ENCODE data around the gene NCDN. TPM values are rescaled to one million over a fixed set of nuclear protein-coding genes. Genes with fewer than 3 reads are reported as not detected.
A peak's percentile ranks its signal among the peaks of the same experiment; 100 is the strongest.

The NCDN gene
- total and polyA plus RNA-seq, 2 donors (not counting 3 experiments of a cell fraction or from before 2014, with no cell fraction given): 17.3 to 22.0 TPM

DNA sequence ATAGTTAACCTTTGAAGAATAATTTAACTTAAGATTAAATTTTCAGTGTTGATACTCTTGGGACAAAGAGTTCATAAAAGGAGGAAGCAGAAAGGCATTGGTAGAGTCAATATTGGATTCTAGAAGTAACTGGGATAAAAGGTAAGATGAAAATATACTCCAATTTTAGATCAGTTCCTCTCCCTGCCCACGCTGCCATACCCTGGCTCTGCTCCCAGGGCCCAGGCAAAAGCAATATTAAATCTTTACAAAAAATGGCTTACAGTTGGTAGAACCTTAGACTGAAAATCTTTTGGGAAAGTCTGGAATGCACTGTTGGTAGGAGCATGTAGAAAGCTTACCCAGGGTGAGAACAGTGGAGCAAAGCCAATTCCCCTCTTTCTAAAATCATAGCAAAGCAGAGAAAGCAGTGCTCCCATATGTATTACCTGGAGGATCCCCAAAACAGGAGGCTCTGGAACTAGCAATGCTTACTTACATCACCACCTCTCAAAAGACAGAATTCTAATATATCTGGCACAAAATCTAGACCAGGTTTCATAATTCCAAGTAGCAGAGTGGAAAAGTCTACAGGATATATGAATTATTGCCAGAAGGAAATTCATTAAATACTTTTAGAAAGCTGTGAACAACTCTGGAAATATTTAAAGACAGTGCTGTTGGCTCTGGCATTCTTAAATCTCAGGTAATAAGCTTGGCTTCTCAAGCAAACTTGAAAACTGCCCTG, 24.9 kb upstream of the NCDN start:
- Histone ChIP-seq H4K20me1 (replicated peaks; ENCODE audit: control insufficient read depth, extremely low read depth, insufficient read depth, low read length) (peaks cover 3% of the 10 kb centered on the region), H3K79me2 (ENCODE audit: control insufficient read depth, insufficient read depth, low read length) (no peaks in the 10 kb centered on the region)
- POLR2A ChIA-PET: no interaction called here

More for the DNA sequence above, 24.9 kb upstream of the NCDN start:
- TF ChIP-seq JUN (IDR thresholded peaks at IDR 0.05; ENCODE audit: borderline replicate concordance, insufficient read depth, insufficient read length, low read depth) (no peak), EZH2 (IDR thresholded peaks at IDR 0.05; ENCODE audit: borderline replicate concordance, low read depth, low read length, severe bottlenecking) (no peak), GATA2 (IDR thresholded peaks at IDR 0.05; ENCODE audit: insufficient read depth, insufficient read length, low read depth, low read length) (no peak), POLR2A (IDR thresholded peaks at IDR 0.05; ENCODE audit: low read depth, low read length) (no peak), MAX (IDR thresholded peaks at IDR 0.05; ENCODE audit: insufficient read depth, insufficient read length) (no peak), POLR2AphosphoS5 (IDR thresholded peaks at IDR 0.05; ENCODE audit: insufficient read depth, low read depth, low read length) (no peak), MYC (IDR thresholded peaks at IDR 0.05; ENCODE audit: low read depth, low read length) (no peak), CTCF (IDR thresholded peaks at IDR 0.05; ENCODE audit: extremely low read depth in 1 of 2, insufficient read depth in 1 of 2, low read depth in 1 of 2, low read length in 2 of 2) (no peak), FOS (IDR thresholded peaks at IDR 0.05; ENCODE audit: borderline replicate concordance, insufficient read depth, low read length) (no peak)
- dilution Hi-C loops (cut with MboI; ENCODE audit: extremely low pct_ligation_motif_present, low sequenced_read_pairs) (no loop called here), intact Hi-C loops (cut with micrococcal nuclease) (no loop called here)
- Histone ChIP-seq H3K4me2 (ENCODE audit: insufficient read depth, low read length) (no peak overlapping the region), H3K27ac (ENCODE audit: insufficient read depth, low read depth, low read length) (no peak overlapping the region), H3K36me3 (ENCODE audit: control insufficient read depth in 2 of 2, extremely low read depth in 1 of 2, insufficient read depth in 2 of 2, low read length in 2 of 2) (peaks cover 0 to 5% of the 10 kb centered on the region in 2 experiments), H3K4me3 (replicated peaks in 1 of 3; ENCODE audit: insufficient read depth in 1 of 3, low read depth in 1 of 3, low read length in 3 of 3) (no peak overlapping the region), H2AFZ (ENCODE audit: low read depth, low read length) (no peak overlapping the region), H3K9me1 (replicated peaks; ENCODE audit: control insufficient read depth, extremely low read depth, insufficient read depth, low read length) (no peaks in the 10 kb centered on the region), H3K9ac (replicated peaks; ENCODE audit: extremely low read depth, insufficient read depth, low read length) (no peak overlapping the region), H3K9me3 (replicated peaks; ENCODE audit: control insufficient read depth, insufficient read depth, low read length) (no peaks in the 10 kb centered on the region), H3K27me3 (ENCODE audit: control insufficient read depth in 2 of 2, insufficient read depth in 2 of 2, low read length in 2 of 2) (no peaks in the 10 kb centered on the region), H3K4me1 (ENCODE audit: control insufficient read depth, extremely low read depth, insufficient read depth, low read length) (no peaks in the 10 kb centered on the region)
- CTCF ChIA-PET: interaction anchor here (1.3 kb wide), 1 partner anchor 17 kb away, joined by 3 read pairs; no protein-coding TSS in a partner anchor
- FAIRE-seq (no peak), DNase-seq (ENCODE audit: low read depth, low spot score) (peak; percentile 12)
- BruUV-seq (replicated peaks): no TSS peak
